Spinal cord (tissue), 10 donors: ENCODE data around the gene ANKRD13B. TPM values are rescaled to one million over a fixed set of nuclear protein-coding genes. Genes with fewer than 3 reads are reported as not detected.
"Not testable (repeated sequence)": the region's sequence is repeated elsewhere in the genome, so short reads cannot be mapped to it uniquely, and the experiment has no call there.

ENCODE experiments used
- DNase-seq, 6 donors: peaks; one replicate each; pipeline versions ENCODE4 v3.0.0 to v3.0.0-alpha.2; 2013 to 2015; ENCODE audit warnings: low spot score in 6 of 6, low read depth in 4 of 6
- H3K27ac ChIP-seq: one replicate; pipeline ENCODE4 v1.5.1; 2013; ENCODE audit warnings: low read depth, low read length, control low read depth
- H3K27me3 ChIP-seq: one replicate; pipeline ENCODE4 v1.6.1; 2013; ENCODE audit warnings: low read length; ENCODE audit not compliant: control insufficient read depth, insufficient read depth
- H3K36me3 ChIP-seq: one replicate; pipeline ENCODE4 v1.6.1; 2013; ENCODE audit warnings: low read length; ENCODE audit not compliant: control insufficient read depth, insufficient read depth
- H3K4me1 ChIP-seq: one replicate; pipeline ENCODE4 v1.6.1; 2013; ENCODE audit warnings: low read length; ENCODE audit not compliant: control insufficient read depth, insufficient read depth
- H3K4me3 ChIP-seq: one replicate; pipeline ENCODE4 v1.5.1; 2013; ENCODE audit warnings: low read depth, low read length, control low read depth
- H3K9me3 ChIP-seq: one replicate; pipeline ENCODE4 v1.6.1; 2013; ENCODE audit warnings: low read length; ENCODE audit not compliant: control insufficient read depth, insufficient read depth
- WGBS: methylation state at CpG from one replicate; pipeline ENCODE4 v1.1.5; 2013; ENCODE audit warnings: missing lambda C conversion rate; ENCODE audit not compliant: insufficient coverage; 5-methylcytosine and 5-hydroxymethylcytosine counted together
- long read RNA-seq, 4 donors: transcript quantifications; one replicate each; lab custom pipeline, GENCODE V29; 2026
- polyA plus RNA-seq, 2 donors: library from polyadenylated mRNA; unstranded; fragments of 120-200 nt; gene quantifications; one replicate each; pipeline ENCODE4 v1.2.1, GENCODE V29; 2013; ENCODE audit not compliant: insufficient read length in 2 of 2
- total RNA-seq, 2 donors: library from RNA; depleted of rRNA in 1 of 2; stranded (reverse); fragments of 120-200 nt in 1 of 2; fragments of >200 nt in 1 of 2; gene quantifications; one replicate each; pipeline versions ENCODE4 v1.2.3 to v1.2.4, GENCODE V29; 2013 to 2014
- donor health status: healthy.

The ANKRD13B gene
- total RNA-seq (10 to 100 TPM; 10.6 to 23.1 TPM), polyA plus RNA-seq (10 to 100 TPM; 53.6 to 76.2 TPM)
- long read RNA-seq, donor 1, partial matches to known transcripts: 5 of 8 reads
- long read RNA-seq, donor 1, other reads (novel, unspliced or antisense): 0 of 8 reads
- long read RNA-seq, donor 2, partial matches to known transcripts: 0 of 1 reads
- long read RNA-seq, donor 2, other reads (novel, unspliced or antisense): 0 of 1 reads
- long read RNA-seq, donor 3, partial matches to known transcripts: 0 of 2 reads
- long read RNA-seq, donor 3, other reads (novel, unspliced or antisense): 0 of 2 reads
- long read RNA-seq, donor 4, partial matches to known transcripts: 0 of 1 reads
- long read RNA-seq, donor 4, other reads (novel, unspliced or antisense): 0 of 1 reads

- Histone ChIP-seq H3K4me3 (peak within 1 kb of the TSS; percentile 65), H3K27me3 (no peaks in the 10 kb centered on the region), H3K4me1 (peaks cover 85% of the 10 kb centered on the region), H3K9me3 (no peaks in the 10 kb centered on the region), H3K27ac (peak within 1 kb of the TSS; percentile 84), H3K36me3 (peaks cover 3% of the 10 kb centered on the region)
- DNase-seq: peak in 2 of 6 donors; percentile 89 to 93
- under 1% methylated on average over 76 of the region's 96 CpGs for WGBS
These were observed at the start of gene ANKRD13B for GRCh38 chr17:29592850-29593551. Gene ANKRD13B, plus strand, starts transcription at chr17:29593132. Its CDS starts 490 bp downstream, at chr17:29593622.

DNA sequence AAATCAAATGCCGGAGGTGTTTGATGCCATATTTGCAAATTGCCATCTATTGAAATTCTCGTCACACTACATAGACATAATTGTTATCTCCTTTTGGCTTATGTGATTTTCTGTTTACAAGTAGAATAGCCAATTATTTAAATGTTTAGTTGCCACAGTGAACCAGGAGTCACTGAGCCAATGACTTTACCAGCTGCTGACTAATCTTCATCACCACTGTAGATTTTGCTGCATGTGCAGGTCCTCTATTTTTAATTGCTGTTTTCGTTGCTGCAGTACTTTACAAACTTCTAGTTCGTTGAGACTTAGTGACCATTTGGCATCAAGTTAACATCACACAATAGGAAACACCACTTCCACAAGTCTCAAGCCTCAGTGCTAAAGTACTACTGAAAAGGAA lies 48.9 kb upstream of the ANKRD13B start:
- Histone ChIP-seq H3K4me1 (no peaks in the 10 kb centered on the region), H3K4me3 (no peak overlapping the region), H3K36me3 (peaks cover 25% of the 10 kb centered on the region), H3K9me3 (no peaks in the 10 kb centered on the region), H3K27me3 (no peaks in the 10 kb centered on the region), H3K27ac (no peak overlapping the region)
- no peak for DNase-seq
- WGBS: 27% methylated on average over 2 of the region's 4 CpGs

DNA sequence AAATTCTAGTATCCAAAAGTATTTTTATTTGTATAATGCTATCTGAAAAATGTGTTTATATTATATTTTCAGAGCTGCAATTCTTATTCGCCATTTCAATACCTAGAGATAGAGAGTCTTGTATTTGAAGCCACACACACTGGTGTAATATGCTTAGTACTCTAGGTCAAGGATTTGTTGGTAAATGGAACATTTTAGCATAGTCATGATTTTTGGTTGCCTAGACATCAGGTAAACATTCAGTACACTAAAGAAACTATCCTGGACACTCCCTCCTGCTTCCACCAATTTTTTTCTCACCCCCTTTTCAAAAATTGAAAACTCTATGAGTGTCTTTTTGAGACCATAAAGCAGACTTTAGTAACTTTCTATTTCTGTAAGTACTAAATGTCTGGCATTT lies 46.8 kb upstream of the ANKRD13B start:
- no CpG with 5 or more reads among the region's 1 CpG for WGBS
- Histone ChIP-seq H3K27me3 (no peaks in the 10 kb centered on the region), H3K4me3 (no peak overlapping the region), H3K9me3 (no peaks in the 10 kb centered on the region), H3K4me1 (no peaks in the 10 kb centered on the region), H3K27ac (no peak overlapping the region), H3K36me3 (peaks cover 18% of the 10 kb centered on the region)
- DNase-seq: no peak

- peaks cover 12% of the 10 kb centered on the region for H3K36me3 ChIP-seq
- DNase-seq: no peak
- H3K4me3 ChIP-seq: no peak overlapping the region
- H3K27ac ChIP-seq: no peak overlapping the region
- no peaks in the 10 kb centered on the region for H3K27me3 ChIP-seq
- WGBS: 83% methylated on average over 1 of the region's 1 CpG
- no peaks in the 10 kb centered on the region for H3K4me1 ChIP-seq
- H3K9me3 ChIP-seq: no peaks in the 10 kb centered on the region
These were observed 46.1 kb upstream of the ANKRD13B start for GRCh38 chr17:29546830-29547229.

DNA sequence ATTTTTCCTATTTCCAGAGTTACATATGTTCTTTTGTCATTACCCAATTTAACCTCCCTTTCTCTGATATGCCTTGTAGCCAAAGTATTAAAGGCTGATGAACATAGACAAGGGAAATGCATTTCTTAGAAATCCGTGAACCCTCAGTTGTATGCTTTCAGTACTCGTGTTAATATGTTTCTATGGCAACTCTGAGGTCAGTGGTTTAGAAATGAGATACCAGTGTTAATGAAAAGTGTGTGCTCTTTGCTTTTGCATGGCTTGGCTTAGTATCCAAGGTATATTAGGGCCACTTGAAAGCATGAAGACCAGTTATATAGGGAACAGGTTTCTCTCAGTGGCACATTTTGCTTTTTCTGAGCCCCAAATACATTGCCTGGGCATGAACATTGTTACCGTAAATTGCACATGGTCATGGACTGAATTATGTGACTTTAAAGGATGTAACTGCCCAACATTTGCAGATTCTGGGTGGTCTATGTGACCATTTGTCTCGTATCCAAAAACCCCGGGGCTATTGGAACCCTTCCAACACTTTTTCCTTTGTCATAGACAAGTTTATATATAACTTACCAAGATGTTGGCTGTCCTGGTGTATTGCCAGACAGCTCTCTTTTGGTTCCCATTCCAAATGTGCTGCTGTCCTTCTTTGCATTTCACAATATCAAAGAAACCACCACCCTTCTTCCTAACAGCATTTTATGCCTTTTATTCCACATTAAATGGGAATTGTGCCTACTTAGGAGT lies 43.6 kb upstream of the ANKRD13B start:
- Histone ChIP-seq H3K27ac (no peak overlapping the region), H3K9me3 (no peaks in the 10 kb centered on the region), H3K4me3 (no peak overlapping the region), H3K4me1 (no peaks in the 10 kb centered on the region), H3K36me3 (no peaks in the 10 kb centered on the region), H3K27me3 (no peaks in the 10 kb centered on the region)
- DNase-seq: peak in 2 of 6 donors; percentile 51 to 77
- 5% methylated on average over 2 of the region's 5 CpGs for WGBS

GRCh38 chr17:29555840-29556239 lies 37.1 kb upstream of the ANKRD13B start:
- H3K9me3 ChIP-seq: no peaks in the 10 kb centered on the region
- H3K27ac ChIP-seq: no peak overlapping the region
- no peaks in the 10 kb centered on the region for H3K4me1 ChIP-seq
- no peak for DNase-seq
- no peak overlapping the region for H3K4me3 ChIP-seq
- no peaks in the 10 kb centered on the region for H3K36me3 ChIP-seq
- WGBS: 52% methylated on average over 2 of the region's 3 CpGs
- H3K27me3 ChIP-seq: no peaks in the 10 kb centered on the region

DNA sequence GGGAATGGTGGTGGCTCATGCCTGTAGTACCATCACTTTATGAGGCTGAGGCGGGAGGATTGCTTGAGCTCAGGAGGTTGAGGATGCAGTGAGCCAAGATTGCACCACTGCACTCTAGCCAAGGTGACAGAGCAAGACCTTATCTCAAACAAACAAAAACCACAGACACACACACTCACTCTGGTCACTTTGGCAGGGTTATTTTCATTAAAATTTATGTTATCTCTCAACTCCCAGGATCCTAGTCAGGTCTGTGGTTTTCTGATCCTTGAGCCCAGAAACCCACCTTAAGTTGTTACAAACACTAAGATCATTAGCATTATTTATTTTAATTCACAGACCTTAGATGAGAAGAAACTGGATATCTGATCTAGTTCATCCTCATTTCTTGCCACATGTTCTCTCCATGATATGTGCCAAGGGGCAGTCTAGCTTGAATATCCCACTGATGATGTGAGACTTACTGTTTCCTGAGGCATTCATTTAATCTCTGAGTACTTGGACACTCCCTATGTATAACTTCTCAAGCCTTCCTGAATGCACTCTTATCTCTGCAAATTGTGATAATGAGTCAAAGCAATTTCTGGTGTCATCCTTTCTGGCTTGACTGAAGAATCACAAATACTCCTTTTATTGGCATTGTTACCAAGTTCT lies 35.7 kb upstream of the ANKRD13B start:
- no CpG with 5 or more reads among the region's 1 CpG for WGBS

GRCh38 chr17:29557739-29558116 lies 35.2 kb upstream of the ANKRD13B start:
- Histone ChIP-seq H3K9me3 (no peaks in the 10 kb centered on the region), H3K4me3 (no peak overlapping the region), H3K27me3 (peaks cover 4% of the 10 kb centered on the region), H3K27ac (no peak overlapping the region), H3K36me3 (peaks cover 5% of the 10 kb centered on the region), H3K4me1 (no peaks in the 10 kb centered on the region)
- no peak for DNase-seq

More for the DNA sequence above, 35.7 kb upstream of the ANKRD13B start:
- H3K27me3 ChIP-seq: peaks cover under 1% of the 10 kb centered on the region
- no peaks in the 10 kb centered on the region for H3K4me1 ChIP-seq
- DNase-seq: no peak
- no peak overlapping the region for H3K4me3 ChIP-seq
- H3K27ac ChIP-seq: no peak overlapping the region
- H3K9me3 ChIP-seq: no peaks in the 10 kb centered on the region
- H3K36me3 ChIP-seq: peaks cover 2% of the 10 kb centered on the region

- not testable (repeated sequence) for H3K36me3 ChIP-seq, H3K27me3 ChIP-seq, H3K27ac ChIP-seq, DNase-seq, H3K4me1 ChIP-seq, H3K4me3 ChIP-seq, H3K9me3 ChIP-seq
- 95% methylated on average over 3 of the region's 5 CpGs for WGBS
These were observed 34.8 kb upstream of the ANKRD13B start for GRCh38 chr17:29558139-29558538.
